ENCODE data around the gene SLC19A3.
A peak's percentile ranks its signal among the peaks of the same experiment; 100 is the strongest.
"Not testable (repeated sequence)": the region's sequence is repeated elsewhere in the genome, so short reads cannot be mapped to it uniquely, and the experiment has no call there.

Gene SLC19A3

DNA sequence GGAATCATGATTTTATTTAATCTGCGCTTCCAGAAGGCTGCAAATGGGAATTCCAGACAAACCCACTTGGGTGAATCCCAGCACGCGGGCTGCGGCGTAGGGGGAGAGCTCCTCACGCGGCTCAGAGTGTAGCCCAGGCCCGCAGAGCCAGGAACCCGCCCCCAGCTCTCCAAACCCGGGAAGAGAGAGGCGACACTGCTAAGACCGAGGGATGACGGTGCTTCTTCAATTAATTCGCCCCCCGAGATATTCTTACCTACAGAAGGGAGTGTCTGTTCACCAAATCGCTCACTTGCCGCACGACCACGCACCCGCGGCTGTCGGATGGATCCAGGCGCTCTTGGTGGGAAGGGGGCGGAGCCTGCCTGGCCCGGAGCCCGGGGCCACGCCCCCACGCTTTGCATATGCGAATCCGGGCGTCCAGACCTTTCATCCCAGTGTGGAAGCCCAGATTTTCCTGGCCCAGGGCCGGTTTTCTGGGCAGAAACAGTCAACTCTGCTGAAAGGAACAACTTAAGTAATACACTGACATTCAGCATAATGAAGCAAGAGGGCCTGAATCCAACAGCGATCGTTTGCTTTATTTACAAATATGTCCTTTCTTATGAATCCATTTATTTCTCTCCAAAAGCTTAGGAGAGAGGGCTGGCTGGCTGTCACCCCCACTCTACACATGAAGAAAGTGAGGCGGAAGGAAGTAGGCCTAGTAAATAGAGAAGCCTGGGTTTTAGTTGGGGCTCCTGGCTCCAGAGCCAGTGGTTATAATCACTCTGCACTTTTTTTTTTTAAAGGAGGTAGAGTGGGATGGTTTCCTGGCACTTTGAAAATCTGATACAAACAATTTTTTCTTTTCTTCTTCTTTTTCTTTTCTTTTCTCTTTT lies at the start of gene SLC19A3:
Gene SLC19A3 (minus strand): TSS at position 342 of the 881 bp plus-strand sequence. CDS start 15,710 bp downstream, outside the sequence.
- no peak for DNase-seq

DNA sequence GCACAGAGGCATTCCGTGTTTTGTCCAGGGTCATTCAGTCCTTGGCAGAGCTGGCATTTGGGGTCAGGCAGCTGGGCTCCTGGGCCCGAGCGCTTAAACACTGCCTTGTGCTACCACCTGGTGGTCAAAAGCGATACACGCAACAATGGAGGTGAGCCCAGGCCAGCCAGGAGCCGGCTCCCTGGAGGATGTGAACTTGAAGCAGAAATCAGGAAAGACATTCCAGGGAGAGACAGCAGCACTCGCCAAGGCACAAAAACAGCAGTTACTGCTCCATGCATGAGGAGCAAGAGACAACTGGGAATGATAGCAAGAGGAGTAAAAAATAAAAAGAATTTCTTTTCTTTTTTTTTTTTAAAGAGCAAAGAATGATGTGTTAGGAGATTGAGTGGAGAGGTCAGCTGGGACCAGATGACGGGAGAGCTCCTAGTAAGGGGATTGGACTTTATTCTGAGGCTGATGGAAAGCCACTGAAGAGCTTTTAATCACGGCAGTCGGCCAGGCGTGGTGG lies 48.6 kb upstream of the SLC19A3 start:
- DNase-seq, result peak; percentile 38 to 52

DNA sequence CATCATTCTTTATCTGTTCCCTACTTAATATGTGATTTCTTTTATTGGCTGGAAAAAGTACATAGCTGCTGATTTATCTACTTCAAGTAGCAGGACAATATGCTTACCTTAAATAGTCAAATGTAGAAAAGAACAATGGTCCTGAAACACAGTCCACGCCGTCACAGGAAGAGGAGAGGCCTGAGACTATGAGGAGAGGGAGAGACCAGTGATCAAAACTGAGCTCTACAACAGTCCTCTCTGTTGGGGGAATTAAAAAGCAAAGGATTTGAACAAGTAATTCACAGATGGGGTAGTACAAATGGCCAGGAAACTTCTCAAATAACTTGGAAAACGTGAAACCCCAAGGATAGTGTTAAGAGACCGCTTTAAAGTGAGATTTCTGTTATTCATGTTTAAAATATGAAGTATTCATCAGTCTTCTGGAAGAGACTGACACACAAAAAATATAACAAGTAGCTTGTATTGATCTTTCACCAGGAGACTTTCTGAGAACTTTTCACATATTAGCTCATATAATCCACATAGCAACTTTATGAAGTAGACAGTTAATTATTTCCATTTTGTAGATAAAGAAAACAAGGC lies 48.1 kb upstream of the SLC19A3 start:
- DNase-seq, result no peak

DNA sequence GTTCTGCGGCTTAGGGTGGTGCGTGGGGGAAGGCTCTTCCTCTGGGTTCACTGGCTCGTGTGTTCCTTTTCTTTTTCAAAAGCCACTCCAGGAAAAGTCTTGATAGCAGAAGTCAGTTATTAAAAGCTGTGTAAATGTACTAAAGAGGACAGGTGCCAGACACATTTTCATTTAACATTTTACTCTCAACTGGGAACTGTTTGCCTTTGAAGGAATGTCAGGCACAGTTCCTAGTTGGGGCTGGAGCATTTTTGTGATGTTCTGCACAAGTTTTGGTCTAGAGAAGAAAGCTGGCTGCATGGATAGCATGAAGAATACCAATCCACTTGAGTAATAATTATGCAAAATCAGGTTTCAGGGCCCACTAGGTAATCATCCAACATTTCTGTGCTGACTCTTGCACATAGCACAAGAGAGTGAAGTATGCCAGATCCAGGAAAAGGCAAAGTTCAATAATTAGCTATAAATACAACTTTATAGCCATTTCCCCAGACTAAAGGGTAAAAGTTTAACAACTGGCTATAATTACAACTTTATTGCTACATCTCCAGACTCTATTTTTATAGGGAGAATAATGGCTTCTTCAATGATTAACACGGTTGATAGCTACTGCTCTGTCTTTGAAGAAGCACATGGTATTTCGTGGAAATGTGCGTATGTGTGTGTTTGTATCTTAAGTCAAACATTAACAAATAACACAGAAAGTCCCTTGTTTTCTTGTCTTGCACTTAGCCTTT lies 44.1 kb upstream of the SLC19A3 start:
- no peak for DNase-seq

DNA sequence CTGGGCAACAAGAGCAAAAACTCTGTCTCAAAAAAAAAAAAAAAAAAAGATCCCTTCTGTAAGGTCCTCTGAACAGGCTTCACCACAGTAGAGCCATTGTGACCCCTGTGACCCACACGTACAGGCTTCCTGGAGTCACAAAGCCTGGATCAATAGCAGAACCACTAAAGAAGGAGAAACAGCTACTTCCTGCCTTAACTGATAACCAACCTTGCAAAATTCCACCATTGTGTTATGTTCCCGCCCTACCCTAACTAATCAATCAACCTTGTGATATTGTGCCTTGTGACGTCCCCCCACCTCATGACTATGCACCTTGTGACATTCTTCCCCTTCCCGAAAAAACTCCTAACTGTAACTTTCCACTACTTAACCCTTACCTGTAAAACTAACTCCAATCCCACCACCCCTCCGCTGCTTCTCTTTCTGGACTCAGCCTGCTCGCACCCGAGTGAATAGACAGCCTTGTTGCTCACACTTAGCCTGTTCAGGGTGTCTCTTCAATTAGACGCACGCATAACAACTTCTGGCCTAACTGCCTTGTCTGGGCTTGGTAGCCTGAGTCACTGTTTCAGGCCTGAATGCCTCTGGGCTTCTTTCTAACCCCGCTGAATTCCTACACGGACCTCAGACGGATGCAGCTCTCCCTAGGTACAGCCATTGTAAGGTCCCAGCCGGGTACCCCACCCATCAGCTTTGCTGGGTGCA lies 41.7 kb upstream of the SLC19A3 start:
- no peak for DNase-seq

DNA sequence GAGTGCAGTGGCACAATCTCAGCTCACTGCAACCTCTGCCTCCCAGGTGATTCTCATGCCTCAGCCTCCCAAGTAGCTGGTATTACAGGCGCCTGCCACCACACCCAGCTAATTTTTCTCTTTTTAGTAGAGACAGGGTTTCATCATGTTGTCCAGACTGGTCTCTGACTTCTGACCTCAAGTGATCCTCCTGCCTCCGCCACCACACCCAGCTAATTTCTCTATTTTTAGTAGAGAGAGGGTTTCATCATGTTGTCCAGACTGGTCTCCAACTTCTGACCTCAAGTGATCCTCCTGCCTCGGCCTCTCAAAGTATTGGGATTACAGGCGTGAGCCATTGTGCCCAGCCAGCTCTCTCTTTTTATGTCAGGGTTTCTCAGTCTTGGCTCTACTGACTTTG lies 38.4 kb upstream of the SLC19A3 start:
- DNase-seq, result not testable (repeated sequence)

DNA sequence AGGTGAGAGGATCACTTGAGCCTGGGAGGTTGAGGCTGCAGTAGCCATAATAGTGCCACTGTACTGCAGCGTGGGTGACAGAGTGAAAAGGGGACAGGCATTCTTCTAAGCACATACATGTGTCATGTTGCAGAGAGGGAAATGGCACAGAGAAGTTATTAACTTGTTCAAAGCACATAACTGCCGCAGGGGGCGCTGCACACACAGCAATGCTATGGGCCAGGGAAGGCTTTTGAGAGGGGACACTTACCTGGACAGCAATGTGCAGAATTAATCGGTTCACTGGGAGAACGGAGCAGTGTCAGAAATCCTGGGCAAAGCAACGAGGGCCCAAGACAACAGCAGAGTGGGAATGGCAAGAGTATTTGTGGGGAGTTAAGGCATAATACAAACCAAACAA lies 30.3 kb upstream of the SLC19A3 start:
- no peak for DNase-seq

DNA sequence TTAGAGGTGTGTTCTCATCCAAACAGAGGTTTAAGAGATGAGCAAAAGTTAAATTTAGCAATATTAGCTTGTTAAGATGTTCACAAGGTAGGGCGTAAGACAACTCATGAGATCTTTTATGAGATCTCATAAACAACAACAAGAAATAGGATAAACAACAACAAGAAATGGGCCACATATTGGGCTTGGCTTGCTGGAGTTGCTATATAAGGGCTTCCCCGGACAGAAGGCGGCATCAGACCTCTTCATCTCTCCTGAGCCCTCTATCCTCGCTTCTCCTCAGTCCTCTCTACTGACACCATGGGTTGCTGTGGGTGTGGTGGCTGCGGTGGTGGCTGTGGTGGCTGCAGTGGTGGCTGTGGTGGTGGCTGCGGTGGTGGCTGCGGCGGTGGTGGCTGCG lies 27.8 kb upstream of the SLC19A3 start, which contains the start of gene SCYGR8:
Gene SCYGR8 (plus strand): TSS at position 301 of the 400 bp plus-strand sequence. CDS start 0 bp downstream, at position 301.
- no peak for DNase-seq

DNA sequence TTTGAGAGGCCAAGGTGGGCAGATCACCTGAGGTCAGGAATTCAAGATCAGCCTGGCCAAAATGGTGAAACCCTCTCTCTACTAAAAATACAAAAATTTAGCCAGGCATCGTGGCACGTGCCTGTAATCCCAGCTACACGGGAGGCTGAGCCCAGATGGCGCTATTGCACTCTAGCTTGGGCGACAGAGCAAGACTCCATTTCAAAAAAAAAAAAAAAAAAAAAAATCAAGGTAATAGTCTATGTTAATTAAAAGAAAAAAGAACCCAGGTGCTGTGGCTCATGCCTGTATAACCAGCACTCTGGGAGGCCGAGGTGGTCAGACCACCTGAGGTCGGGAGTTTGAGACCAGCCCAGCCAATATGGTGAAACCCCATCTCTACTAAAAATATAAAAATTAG lies 22.9 kb upstream of the SLC19A3 start:
- not testable (repeated sequence) for DNase-seq

DNA sequence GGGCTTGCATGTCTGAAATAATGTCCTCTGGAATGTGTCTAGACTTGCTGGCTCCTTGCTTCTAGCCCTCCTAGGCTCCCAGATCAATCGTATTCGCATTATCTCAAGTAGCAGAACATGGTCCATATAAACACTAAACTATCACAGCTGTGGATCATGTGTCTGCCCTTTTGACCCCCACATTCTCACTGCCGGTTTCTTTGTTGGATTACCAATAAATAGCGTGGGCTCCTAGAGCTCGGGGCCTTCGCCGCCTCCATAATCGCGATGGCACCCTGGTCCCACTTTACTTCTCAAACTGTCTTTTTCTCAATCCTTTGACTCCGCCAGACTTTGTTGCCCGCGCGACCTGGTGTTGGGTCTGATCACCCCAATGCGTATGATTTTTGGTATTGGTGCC lies 21.5 kb upstream of the SLC19A3 start:
- no peak for DNase-seq

DNA sequence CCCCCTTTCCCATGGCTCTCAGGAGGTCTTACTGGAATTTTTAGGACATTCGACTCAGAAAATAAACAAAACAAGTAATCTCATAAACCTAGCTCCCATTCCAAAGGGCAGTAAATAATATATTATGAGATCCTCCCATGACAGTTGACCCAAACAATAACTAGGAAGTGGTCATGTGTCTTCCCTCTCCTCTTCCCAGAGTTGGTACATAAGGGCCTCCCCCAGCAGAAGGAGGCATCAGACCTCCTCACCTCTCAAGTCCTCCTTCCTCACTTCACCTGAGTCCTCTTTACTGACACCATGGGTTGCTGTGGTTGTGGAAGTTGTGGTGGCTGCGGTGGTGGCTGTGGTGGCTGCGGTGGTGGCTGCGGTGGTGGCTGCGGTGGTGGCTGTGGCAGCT lies 10.2 kb upstream of the SLC19A3 start, which contains the start of gene SCYGR7:
Gene SCYGR7 (plus strand): TSS at position 301 of the 400 bp plus-strand sequence. CDS start 0 bp downstream, at position 301.
- no peak for DNase-seq

DNA sequence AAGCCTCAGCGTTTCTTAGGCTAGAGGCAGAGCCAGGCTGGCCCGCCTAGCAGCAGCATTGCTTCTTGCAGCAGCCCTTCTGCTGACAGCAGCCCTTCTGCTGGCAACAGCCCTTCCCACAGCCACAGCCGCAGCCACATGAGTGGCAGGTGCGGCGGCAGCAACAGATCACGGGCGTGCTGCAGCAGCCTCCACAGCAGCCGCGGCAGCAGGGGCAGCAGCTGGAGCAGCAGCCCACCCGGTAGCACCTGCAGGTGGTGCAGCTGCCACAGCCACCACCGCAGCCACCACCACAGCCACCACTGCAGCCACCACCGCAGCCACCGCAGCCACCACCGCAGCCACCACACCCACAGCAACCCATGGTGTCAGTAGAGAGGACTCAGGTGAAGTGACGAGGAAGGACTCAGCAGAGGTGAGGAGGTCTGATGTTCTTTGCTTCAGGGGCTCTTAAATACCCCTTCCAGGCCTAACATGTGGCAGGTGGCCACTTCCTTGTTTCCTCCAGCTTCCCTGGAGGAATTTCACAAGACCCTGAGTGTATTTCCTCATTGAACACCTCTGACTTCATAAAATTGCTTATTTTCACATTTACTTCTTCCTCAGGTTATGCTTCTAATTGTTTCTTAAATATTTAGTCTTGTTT lies 6.7 kb upstream of the SLC19A3 start, which contains the start of gene SCYGR6:
Gene SCYGR6 (minus strand): TSS at position 364 of the 646 bp plus-strand sequence. CDS start 0 bp downstream, at position 364.
- DNase-seq, result no peak

DNA sequence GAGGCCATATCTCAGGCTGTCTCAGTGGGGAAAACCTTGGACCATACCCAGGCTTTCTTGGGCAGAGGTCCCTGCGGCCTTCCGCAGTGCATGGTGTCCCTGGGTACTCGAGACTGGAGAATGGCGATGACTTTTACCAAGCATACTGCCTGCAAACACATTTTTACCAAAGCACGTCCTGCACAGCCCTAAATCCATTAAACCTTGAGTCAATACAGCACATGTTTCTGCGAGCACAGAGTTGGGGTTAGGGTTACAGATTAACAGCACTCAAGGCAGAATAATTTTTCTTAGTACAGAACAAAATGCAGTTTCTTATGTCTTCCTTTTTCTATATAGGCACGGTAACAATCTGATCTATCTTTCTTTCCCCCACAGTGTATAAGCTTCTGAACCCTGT lies 5.0 kb upstream of the SLC19A3 start:
- DNase-seq, result not testable (repeated sequence)

DNA sequence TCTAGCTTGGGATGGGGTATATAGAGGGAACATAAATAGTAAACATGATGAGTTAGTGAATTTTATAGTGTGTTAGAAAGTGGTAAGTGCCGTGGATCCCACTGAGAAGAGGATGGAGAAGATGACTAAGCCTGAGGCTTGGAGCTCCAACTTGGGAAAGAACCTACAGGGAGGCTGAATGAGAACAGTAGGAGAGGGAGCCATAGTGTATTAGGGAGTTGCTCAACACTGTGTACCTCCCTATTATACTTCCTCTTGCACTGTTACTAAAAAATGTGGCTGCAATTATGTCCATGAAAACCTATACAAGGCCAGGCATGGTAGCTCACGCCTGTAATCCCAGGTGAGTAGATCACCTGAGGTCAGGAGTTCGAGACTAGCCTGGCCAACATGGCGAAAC lies 2.9 kb upstream of the SLC19A3 start:
- no peak for DNase-seq

DNA sequence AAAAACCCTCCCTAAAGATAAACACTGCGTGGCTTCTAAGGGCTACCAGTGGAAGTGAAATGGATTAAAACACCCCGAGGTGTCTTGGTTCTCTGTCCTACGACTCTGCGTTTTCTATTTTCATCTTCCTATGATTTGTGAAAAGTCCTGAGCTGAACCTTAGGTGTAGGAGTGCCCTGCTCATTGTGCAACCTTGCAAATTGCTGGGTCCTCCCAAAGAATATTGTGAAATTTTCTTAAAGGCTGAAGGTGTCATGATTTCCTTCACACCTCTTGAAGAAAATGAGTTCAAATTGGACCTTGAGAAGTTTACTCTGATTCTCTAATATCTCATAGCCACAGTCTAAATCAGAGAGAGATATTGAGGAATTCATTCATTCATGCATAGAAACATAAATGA lies 1.8 kb upstream of the SLC19A3 start:
- DNase-seq, result no peak

DNA sequence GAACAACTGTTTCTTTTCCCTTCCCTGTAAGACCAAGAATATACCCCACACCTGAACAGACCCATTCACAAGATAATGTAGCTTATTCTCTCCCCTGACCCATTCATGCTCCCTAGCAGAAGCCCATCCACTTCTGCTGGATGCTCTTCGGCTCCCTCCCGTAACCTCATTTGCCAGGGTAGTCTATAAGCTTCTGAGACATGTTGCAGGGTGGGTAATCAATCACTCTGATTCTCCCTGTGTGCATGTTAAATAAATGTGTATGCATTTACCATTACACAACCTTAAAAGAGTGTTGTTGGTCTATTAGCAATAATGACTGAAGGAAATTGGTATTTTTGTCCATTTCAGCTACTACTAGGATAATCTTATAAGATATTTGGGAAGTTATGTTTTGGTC lies 1.3 kb downstream of the SLC19A3 start:
- no peak for DNase-seq

DNA sequence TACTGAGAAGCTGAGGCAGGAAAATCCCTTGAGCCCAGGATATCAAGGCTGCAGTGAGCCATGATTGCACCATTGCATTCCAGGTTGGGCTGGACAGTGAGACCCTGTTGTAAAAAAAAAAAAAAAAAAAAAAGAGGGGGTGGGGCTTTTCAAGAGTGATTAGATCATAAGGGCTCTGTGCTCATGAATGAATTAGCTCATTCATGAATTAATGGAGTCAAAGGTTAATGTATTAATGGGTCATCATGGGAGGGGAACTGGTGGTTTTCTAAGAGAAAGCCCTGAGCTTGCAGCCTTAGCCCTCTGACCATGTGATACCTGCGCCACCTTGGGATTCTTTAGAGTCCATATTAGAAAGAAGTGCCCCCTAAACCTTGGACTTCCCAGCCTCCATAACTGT lies 4.5 kb downstream of the SLC19A3 start:
- no peak for DNase-seq

DNA sequence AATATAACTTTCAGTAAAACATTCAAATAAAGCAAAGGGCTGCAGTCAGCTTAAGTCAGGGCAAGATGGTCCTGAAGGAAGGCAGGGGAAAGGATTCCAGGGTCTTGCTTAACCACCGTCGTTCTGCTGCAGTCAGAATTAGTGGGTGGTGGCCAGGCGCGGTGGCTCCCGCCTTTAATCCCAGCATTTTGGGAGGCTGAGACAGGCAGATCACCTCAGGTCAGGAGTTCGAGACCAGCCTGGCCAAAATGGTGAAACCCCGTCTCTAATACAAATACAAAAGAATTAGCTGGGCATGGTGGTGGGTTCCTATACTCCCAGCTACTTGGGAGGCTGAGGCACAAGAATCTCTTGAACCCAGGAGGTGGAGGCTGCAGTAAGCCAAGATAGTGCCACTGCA lies 6.8 kb downstream of the SLC19A3 start:
- no peak for DNase-seq

DNA sequence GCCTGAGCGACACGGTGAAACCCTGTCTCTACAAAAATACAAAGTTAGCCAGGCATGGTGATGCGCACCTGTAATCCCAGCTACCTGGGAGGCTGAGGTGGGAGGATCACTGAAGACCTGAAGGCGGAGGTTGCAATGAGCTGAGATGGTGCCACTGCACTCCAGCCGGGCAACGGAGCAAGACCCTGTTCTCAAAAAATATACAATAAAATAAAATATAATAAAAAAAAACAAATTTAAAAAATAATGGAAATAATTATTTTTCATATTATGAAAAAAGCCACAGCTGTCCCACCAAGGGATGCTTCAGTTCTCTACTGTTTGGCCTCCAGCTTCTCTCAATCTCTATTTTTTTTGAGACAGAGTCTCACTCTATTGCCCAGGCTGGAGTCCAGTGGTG lies 10.4 kb downstream of the SLC19A3 start:
- DNase-seq, result no peak

DNA sequence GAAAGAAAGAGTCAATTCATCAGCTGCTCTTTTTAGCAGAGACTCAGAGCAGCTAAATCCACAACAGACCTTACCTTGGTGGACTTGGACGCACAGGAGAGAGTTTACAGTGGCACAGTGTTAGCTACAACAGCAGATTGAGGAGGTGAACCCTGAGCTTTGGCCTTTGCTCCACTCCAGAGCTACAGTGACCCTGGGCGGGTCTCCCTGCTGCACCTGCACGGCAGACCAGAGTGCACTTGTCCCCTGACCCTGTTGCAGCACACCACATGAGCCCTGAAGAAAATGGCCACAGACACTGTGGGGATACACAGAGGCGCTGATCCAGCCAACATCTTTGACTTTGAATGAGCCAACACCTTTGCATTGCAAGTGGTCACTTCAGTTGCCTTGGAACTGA lies 11.0 kb downstream of the SLC19A3 start:
- no peak for DNase-seq

DNA sequence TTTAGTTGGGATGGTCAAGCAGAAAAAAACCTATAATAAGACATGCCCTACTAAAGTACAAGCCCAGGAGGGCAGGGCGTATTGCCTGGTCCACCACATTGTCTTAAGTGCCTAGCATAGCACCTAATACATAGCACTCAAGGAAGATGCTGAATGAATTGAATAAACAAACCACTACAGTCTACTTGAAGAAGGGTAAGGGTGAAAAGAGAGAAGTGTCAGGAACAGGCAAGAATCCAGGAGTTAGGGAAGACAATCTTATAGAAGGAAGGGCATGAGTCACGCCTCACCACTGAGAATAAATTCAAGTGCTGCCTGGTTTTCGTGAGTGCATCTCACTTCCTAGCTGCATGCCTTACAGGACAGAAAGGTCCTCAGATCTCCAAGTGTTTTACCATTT lies 13.9 kb downstream of the SLC19A3 start:
- no peak for DNase-seq

DNA sequence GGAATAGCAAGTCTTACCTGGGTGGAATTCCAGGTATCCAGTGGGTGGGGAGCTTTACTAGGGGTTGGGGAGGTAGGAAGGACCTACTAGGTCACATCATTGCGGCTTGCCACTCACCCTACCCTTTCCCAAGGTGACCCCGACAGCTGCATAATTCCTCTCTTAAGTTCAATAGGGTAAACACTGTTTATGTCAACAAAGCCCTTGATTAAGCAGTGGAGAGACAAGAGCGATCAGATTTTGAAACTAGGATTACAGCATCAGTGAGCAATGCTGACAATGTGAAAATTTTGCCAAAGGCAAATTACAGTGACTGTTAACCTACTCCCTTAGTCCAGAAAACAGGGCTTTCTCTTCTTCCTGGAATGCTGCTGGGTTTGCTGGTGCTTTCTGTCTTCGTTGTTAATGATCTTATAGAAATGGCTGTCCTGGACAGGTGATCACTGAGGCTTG lies 14.5 kb downstream of the SLC19A3 start:
- no peak for DNase-seq
